Measurements from ENCODE around the gene TBPL2.

DNA sequence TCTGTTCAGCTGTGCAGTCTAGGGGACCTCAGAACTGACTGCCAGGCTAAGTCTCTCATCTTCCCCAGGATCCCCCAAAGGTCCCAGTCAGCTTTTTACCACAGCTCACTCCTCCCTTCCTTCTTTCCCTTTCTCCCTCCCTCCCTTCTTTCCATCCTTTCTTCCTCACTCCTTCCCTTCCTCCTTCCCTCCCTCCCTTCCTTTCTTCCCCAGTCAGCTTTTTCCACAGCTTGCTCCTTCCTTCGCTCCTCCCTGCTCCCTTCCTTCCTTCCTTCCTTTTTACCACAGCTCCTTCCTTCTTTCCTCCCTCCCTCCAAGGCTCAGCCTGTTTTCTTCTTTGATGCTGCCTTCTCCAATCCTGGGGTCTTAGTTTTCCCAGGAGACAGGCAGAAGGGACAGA, 68.0 kb downstream of the TBPL2 start:
- TF ChIP-seq EGR1 (IDR thresholded peaks at IDR 0.05; ENCODE audit: low read depth in 2 of 2) (no peak), RAD21 (IDR thresholded peaks at IDR 0.05) (no peak)
- TF ChIP-seq, protein P1, sequence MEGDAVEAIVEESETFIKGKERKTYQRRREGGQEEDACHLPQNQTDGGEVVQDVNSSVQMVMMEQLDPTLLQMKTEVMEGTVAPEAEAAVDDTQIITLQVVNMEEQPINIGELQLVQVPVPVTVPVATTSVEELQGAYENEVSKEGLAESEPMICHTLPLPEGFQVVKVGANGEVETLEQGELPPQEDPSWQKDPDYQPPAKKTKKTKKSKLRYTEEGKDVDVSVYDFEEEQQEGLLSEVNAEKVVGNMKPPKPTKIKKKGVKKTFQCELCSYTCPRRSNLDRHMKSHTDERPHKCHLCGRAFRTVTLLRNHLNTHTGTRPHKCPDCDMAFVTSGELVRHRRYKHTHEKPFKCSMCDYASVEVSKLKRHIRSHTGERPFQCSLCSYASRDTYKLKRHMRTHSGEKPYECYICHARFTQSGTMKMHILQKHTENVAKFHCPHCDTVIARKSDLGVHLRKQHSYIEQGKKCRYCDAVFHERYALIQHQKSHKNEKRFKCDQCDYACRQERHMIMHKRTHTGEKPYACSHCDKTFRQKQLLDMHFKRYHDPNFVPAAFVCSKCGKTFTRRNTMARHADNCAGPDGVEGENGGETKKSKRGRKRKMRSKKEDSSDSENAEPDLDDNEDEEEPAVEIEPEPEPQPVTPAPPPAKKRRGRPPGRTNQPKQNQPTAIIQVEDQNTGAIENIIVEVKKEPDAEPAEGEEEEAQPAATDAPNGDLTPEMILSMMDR (IDR thresholded peaks at IDR 0.05; ENCODE audit: low read depth, low read length, missing input control), result no peak
